MM.1S (cell line): ENCODE data around the gene NOC4L.

Experiments used
- EZH2 ChIP-seq: fragments of 300-600 bp; sonication (generic); optimal IDR thresholded peaks from 2 replicates; pipeline ENCODE3; 2017; ENCODE audit warnings: low read depth, mild to moderate bottlenecking, antibody characterized with exemption, low read length, mixed read lengths
- EZH2phosphoT487 ChIP-seq: fragments of 300-600 bp; sonication (generic); IDR thresholded peaks from 2 replicates; pipeline ENCODE4 v1.6.1; 2018; ENCODE audit warnings: antibody characterized with exemption, low read length

- TF ChIP-seq EZH2phosphoT487 = no peak
- no peak for TF ChIP-seq EZH2
Measured at GRCh38 chr12:132188451-132188901, 44.2 kb downstream of the NOC4L start.
